DMS153 (cell line): ENCODE results near the gene TTC29.

ENCODE experiments used
- DNase-seq: peaks from one replicate; lab custom pipeline; 2025; lab: John Stamatoyannopoulos, UW

TTC29 gene

GRCh38 chr4:146945556-146946374 is at the start of gene TTC29:
TSS of gene TTC29 (minus strand) at chr4:146945864. CDS start at chr4:146939895, 5,969 bp downstream.
- DNase-seq = peak; percentile 76

GRCh38 chr4:146981651-146982050 is 36.0 kb upstream of the TTC29 start:
- DNase-seq = no peak

DNA sequence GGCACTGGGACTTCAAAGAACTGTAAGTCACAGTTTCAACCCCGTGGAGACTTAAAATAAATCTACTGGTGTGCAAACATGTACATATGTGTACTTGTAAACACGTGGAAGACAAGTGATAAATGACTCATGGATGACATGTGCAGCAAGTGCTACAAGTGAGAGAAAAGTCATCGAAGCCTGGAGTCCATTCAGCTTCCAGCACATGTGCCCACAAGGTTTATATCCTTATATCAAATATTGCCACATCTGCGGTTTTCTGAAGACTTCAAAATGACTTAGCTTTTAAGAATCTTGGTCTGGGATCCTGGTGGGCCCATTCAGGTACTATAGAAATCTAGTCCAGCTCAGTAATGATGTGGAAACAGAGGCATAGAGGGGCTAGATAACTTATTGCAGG is 33.0 kb upstream of the TTC29 start:
- no peak for DNase-seq

GRCh38 chr4:146976145-146976544 is 30.5 kb upstream of the TTC29 start:
- DNase-seq = no peak

DNA sequence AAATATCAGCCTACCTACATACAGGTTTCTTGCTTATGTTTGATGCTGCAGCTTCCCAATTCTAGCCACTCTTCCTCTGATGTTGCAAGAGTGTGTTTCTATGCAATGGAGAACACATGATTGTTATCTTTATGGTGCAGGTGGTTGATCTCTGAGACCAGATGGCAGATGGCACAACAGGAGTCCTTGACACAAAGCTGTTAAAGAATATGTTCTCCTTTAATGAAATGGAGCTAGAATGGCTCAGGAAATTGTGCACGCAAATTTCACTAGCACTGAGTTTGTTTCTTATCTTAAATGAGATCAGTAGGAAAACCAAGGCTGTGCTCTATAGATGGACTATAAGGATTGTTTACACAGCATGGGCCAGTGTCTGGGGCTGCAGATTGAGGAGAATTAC is 29.9 kb upstream of the TTC29 start:
- DNase-seq = no peak

DNA sequence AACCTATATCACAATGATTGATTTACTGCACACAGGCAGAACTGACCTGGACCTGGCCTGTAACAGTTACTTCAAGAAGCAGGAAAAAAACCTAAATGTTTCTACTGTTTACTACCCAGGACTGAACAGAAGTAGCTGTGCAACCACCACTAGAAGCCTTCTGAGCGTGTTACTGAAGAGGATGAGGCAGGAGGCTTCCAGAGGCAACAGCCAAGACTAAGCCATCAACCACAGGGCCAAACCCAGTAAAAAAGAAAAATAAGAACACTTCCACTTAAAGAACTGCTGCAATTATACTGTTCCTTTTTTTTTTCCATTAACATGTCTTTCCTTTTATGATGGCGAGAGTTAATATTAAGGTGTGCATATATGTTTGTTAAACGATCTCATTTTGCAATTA is 29.4 kb upstream of the TTC29 start:
- DNase-seq = no peak

DNA sequence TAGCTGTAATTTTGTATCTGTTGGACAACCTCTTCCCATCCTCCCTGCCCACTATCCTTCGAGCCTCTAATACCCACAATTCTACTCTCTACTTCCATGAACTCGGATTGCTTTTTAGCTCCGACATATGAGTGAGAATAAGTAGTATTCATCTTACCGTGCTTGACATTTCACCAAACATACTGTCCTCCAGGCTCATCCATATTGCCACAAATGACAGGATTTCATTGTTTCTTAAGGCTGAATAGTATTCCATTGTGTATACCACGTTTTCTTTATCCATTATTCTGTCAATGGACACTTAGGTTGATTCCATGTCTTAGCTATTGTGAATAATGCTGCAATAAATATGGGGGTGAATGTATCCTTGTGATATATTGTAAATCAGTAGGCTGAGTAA is 26.4 kb upstream of the TTC29 start:
- DNase-seq = no peak

DNA sequence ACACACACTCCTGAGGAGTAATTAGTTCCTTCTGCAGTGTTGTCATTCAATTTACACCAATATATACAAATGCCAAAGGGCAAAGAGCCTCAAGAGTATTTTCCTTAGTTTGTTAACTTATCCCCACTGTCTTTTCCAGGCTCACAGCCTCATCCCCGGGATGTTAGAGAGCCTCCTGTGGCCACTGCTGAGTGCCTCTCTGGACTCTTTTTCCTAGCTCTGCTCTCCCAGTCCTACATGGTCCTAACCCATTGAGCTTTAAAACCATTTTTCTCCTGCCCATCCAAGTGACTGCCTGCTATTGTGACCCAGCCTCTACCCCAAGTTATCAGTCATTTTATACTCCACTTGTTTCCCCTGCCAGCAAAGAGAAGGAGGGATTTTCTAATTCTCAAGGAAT is 23.5 kb upstream of the TTC29 start:
- DNase-seq = no peak

DNA sequence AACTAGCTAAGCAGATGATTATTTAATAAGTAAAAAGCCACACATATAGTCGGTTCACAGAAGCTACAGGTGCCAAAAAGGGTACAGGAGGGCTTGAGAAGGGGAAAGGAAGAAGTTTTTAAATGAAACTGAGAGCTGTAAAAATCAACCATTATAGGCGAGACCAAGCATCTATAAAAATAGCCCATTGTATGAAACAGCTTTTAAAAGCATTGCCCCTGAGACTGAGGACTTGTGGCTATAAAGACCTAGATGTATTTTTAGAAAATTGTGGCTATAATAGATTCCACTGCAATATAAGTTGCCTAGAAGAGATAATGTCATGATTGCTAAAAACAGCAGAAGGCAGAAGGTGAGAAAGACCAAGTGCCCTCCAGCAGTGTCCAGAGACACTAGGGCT is 15.0 kb upstream of the TTC29 start:
- DNase-seq = no peak

GRCh38 chr4:146959692-146960091 is 14.0 kb upstream of the TTC29 start:
- DNase-seq = no peak

GRCh38 chr4:146957237-146957636 is 11.6 kb upstream of the TTC29 start:
- DNase-seq = no peak

- no peak for DNase-seq
Observed at GRCh38 chr4:146952896-146953295, 7.2 kb upstream of the TTC29 start.

DNA sequence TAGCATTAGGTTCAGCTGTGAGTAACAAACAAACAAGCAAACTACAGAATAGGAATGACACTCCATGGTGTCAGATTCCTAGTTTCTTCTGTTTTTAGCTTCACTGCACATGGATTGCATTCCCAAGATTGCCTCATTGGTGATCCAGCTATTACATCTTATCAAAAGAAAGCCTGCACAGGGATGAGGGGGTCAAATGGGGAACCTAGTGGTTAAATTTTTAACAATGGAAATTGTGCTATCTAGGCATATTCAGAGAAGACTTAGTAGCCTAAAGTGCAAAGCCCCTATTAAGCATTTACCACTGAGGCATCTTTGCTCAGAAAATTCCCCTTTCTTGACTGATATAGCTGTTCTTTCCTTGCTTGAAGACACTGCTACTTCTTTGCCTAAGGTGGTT is 3.9 kb upstream of the TTC29 start:
- DNase-seq = no peak

GRCh38 chr4:146943691-146944375 is 1.8 kb downstream of the TTC29 start:
- no peak for DNase-seq

DNA sequence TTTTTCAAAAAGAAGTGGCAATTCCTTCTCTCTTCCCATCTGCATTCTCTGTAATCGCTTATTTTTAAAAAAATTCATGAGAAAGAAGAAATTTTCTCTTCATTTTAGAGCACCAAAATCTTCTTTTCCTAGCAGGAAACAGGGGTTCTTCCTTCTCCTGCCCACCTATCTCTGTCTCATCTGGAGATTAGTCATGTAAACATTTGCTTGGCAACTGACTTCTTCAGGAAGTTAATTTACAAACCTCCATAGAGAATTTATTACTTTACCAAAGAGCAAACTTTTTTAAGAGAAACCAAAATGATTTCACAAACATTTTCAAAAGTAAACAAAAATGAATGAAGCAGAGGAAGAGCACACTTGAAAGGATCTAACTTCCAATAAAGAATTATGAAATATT is 13.5 kb downstream of the TTC29 start:
- DNase-seq = no peak

GRCh38 chr4:146930673-146931072 is 15.0 kb downstream of the TTC29 start:
- DNase-seq = no peak

DNA sequence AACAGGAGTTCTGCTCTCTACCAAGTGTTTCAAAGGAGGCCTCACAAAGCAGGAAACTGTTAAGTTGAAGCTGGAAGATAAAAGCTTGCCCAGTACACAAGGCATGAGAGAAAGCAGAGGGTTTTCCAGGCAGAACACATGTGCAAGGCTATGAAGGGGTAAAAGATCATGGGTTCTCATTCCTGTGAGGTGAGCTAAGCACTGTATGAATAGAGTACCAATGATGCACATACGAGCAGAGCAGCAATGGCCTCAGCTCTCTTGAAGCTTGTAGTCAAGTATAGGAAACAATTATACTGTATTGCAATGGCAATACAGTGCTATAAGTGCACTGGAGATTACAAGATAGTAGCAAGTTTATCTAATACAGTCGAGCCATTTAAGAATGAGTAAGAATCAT is 18.0 kb downstream of the TTC29 start:
- no peak for DNase-seq

DNA sequence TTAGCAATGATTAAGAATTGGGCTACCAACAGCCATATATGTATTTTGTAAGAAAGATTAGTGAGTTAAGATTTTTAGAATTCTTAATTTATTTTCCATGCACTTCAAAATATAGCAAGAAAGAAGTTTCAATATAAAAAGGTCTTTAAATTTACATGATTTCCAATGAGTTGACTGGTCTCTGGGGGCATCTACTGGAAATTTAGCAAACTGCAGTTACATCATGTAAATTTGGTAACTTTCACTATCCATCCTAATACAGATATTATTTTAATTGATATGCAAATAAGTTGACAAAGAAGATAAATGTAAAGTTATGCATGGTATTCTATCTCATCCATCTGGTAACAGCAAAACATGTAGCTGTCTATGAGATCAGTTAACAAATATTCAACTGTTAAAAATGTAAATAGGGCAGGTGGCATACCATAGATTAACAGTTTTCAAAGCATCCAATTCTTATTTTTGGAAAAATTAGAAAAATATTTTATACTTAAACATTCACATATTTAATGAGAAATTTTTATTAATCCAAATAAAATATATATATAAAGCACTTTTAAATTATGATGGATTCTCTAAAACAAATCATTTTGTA is 29.1 kb downstream of the TTC29 start:
- no peak for DNase-seq

DNA sequence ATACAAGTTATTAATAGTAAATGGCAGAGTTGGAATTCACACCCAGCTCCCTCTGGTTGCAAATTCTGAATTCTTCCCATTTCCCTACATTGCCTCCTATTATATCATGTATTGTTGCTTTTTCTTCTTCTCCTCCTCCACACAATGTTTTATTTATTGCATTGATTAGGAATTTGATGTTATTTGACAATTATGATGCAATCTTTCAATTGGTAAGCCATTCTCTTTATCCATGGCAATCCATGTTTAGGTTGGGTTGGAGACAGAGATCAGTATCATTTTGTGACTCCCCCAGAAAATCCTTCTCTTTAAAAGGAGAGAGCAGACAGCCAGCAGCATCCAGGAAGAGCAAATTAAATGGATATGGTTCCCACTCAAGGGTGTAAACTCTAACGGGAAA is 30.5 kb downstream of the TTC29 start:
- no peak for DNase-seq

DNA sequence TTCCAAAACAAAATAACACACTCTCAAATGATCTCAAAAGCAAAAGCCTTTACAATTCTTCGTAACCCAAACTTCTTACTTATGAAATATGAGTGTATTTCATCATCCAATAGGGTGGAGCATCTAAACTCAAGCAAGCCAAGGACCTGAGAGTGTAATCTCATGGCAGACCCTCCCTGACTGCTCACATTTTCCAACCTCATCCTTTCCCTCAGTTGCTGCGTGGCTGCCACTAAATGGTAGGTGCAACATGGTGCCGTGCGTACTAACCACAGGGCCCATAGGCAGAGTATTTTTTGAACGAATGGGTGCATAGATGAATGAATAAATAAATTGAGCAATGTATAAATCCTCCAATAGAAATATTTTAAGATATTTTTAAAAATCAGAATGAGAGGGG is 45.4 kb downstream of the TTC29 start:
- no peak for DNase-seq

DNA sequence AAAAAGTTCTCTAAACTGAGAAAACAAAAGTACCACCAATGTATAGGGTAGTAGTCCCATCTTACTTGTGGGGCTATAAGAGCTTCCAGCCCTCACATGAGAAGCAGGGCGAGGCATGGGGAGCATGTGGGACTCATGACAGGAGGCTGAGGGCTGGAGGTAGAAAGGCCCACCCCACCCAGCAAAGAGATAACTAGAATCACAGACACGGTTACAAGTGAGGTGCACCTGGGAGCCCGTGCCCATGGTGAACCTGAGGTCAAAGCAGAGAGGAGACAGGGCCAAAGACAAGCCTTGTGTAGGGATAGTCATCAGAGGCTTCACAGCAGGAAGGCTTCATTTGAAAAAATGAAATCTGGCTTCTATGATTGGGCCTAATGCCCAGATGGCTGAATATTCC is 55.4 kb downstream of the TTC29 start:
- DNase-seq = no peak

DNA sequence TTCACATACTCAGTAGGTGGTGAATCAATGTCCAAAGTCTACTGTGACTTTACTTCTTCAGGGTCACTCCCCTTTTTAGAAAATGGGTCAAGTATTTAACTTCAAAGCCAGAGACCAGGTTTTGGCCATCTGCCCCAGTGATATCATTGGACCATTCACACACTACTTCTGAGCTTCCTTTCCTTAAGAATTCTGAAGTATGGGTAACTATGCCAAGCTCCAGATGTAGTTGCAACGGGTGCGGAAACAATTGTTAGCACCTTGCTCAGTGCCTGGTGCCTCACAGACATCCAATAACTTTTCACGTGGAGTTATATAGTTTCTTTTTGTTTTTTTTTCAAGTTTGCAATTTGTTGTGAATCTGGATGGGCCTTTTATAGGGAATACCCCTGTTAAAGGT is 62.6 kb downstream of the TTC29 start:
- DNase-seq = no peak

- DNase-seq = no peak
Observed at GRCh38 chr4:146857298-146857697, 88.4 kb downstream of the TTC29 start.
